ENCODE data around the gene STAC3. TPM values are rescaled to one million over a fixed set of nuclear protein-coding genes. Genes with fewer than 3 reads are reported as not detected.

The STAC3 gene
- total RNA-seq, 4 donors from 2014 or later, result 0.42 to 1.7 (median 1.2) TPM

- WGBS, result 34% methylated on average over 7 of the region's 9 CpGs
- no peak overlapping the region for H3K27ac ChIP-seq (replicated peaks in 1 of 4)
- H3K27me3 ChIP-seq, result peaks cover 12 to 78% (median 40%) of the 10 kb centered on the region in 4 donors
- H3K4me3 ChIP-seq, result peak overlapping the region; percentile 3 to 31 (median 14)
- peaks cover 39 to 59% (median 52%) of the 10 kb centered on the region in 4 donors for H3K4me1 ChIP-seq
- no peak for DNase-seq (ENCODE audit: extremely low spot score)
- intact Hi-C loops (cut with DNase I), result no loop called here
- H3K9me3 ChIP-seq, result no peaks in the 10 kb centered on the region
- TF ChIP-seq EP300 (IDR thresholded peaks at IDR 0.05) (no peak), POLR2AphosphoS5 (IDR thresholded peaks at IDR 0.05) (no peak), POLR2A (IDR thresholded peaks at IDR 0.05; ENCODE audit: low read depth) (no peak), CTCF (IDR thresholded peaks at IDR 0.05) (no peak)
- peaks cover 27 to 33% (median 29%) of the 10 kb centered on the region in 4 donors for H3K36me3 ChIP-seq
Observed at GRCh38 chr12:57236925-57237595, 13.9 kb downstream of the STAC3 start.

- H3K27me3 ChIP-seq, result peaks cover 12 to 71% (median 33%) of the 10 kb centered on the region in 4 donors
- TF ChIP-seq CTCF (IDR thresholded peaks at IDR 0.05) (no peak), POLR2A (IDR thresholded peaks at IDR 0.05; ENCODE audit: low read depth) (no peak), EP300 (IDR thresholded peaks at IDR 0.05) (no peak), POLR2AphosphoS5 (IDR thresholded peaks at IDR 0.05) (no peak)
- peak overlapping the region; percentile 3 to 31 (median 14) for H3K4me3 ChIP-seq
- peaks cover 30 to 40% (median 35%) of the 10 kb centered on the region in 4 donors for H3K36me3 ChIP-seq
- H3K27ac ChIP-seq (replicated peaks in 1 of 4), result peak overlapping the region in 1 of 4 donors; percentile 47
- no peaks in the 10 kb centered on the region for H3K9me3 ChIP-seq
- DNase-seq (ENCODE audit: extremely low spot score), result no peak
- 31% methylated on average over 18 of the region's 40 CpGs for WGBS
- peaks cover 34 to 53% (median 45%) of the 10 kb centered on the region in 4 donors for H3K4me1 ChIP-seq
- intact Hi-C loops (cut with DNase I), result no loop called here
Observed at GRCh38 chr12:57236201-57236924, 14.6 kb downstream of the STAC3 start.

GRCh38 chr12:57235728-57236131 is 15.3 kb downstream of the STAC3 start:
- no peaks in the 10 kb centered on the region for H3K9me3 ChIP-seq
- peak overlapping the region in 1 of 4 donors; percentile 47 for H3K27ac ChIP-seq (replicated peaks in 1 of 4)
- intact Hi-C loops (cut with DNase I), result no loop called here
- TF ChIP-seq POLR2A (IDR thresholded peaks at IDR 0.05; ENCODE audit: low read depth), result no peak
- TF ChIP-seq POLR2AphosphoS5 (IDR thresholded peaks at IDR 0.05), result no peak
- TF ChIP-seq CTCF (IDR thresholded peaks at IDR 0.05), result no peak
- TF ChIP-seq EP300 (IDR thresholded peaks at IDR 0.05), result no peak
- peaks cover 12 to 65% (median 27%) of the 10 kb centered on the region in 4 donors for H3K27me3 ChIP-seq
- 52% methylated on average over 5 of the region's 8 CpGs for WGBS
- H3K36me3 ChIP-seq, result peaks cover 30 to 43% (median 39%) of the 10 kb centered on the region in 4 donors
- peaks cover 33 to 53% (median 44%) of the 10 kb centered on the region in 4 donors for H3K4me1 ChIP-seq
- DNase-seq (ENCODE audit: extremely low spot score), result no peak
- H3K4me3 ChIP-seq, result peak overlapping the region in 2 of 4 donors; percentile 16 to 31

- WGBS, result 68% methylated on average over 16 of the region's 26 CpGs
- intact Hi-C loops (cut with DNase I), result no loop called here
- Histone ChIP-seq H3K4me3 (peak overlapping the region in 1 of 4 donors; percentile 1), H3K27me3 (peaks cover 9 to 59% (median 21%) of the 10 kb centered on the region in 4 donors), H3K36me3 (peaks cover 30 to 43% (median 39%) of the 10 kb centered on the region in 4 donors), H3K27ac (replicated peaks in 1 of 4) (peak overlapping the region in 2 of 4 donors; percentile 13 to 47), H3K9me3 (no peaks in the 10 kb centered on the region), H3K4me1 (peaks cover 33 to 53% (median 44%) of the 10 kb centered on the region in 4 donors)
- no peak for DNase-seq (ENCODE audit: extremely low spot score)
- no peak for TF ChIP-seq POLR2AphosphoS5 (IDR thresholded peaks at IDR 0.05)
- no peak for TF ChIP-seq POLR2A (IDR thresholded peaks at IDR 0.05; ENCODE audit: low read depth)
- no peak for TF ChIP-seq CTCF (IDR thresholded peaks at IDR 0.05)
- TF ChIP-seq EP300 (IDR thresholded peaks at IDR 0.05), result no peak
Observed at GRCh38 chr12:57235017-57235727, 15.8 kb downstream of the STAC3 start.
